G401.6 (cell line): ENCODE results near the gene ALG13.
"Not testable (repeated sequence)": the region's sequence is repeated elsewhere in the genome, so short reads cannot be mapped to it uniquely, and the experiment has no call there.

Experiments
- FAIRE-seq: peaks from 2 replicates; lab custom pipeline; 2012; peaks lifted over from hg19 to GRCh38; lab: Jason Lieb, UNC

ALG13 gene

DNA sequence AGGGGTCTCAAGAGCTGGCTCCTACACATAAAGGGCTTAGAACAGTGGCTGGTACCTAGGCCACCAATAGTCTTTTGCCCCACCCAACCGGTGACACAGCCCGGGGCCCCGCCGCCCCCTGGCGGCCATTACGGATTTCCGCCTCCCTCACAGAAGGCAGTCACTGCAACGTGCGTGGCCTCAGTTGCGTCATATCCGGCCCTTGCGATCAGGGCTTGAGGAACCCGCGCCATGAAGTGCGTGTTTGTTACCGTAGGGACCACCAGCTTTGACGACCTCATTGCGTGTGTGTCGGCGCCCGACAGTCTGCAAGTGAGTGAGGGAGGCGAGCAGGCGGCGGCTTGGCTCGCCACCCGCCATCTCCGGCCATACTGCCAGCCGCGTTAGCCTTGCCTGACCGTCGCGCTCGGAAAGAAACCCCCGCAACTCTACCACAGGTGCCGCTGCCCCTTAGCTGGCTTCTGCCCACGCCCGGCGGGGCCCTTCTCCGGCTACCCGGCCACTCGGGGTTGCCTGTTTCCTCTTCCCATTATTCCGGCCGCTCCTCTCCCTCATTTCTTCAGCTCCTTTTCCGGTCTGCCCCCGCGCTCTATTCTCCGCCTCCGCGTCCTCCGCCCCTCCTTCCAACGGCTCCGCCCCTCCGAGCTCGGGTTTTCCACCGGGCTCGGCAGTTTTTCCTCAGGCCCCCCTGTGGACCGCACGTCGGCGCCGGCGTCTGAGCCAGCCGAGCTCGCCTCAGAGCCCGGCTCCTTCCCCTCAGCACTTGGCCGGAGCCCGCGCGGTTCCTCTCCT is at the start of gene ALG13:
ALG13 (plus strand) TSS at position 183 of the 792 bp plus-strand sequence; CDS start at position 232, 49 bp downstream.
- FAIRE-seq = peak; percentile 70

DNA sequence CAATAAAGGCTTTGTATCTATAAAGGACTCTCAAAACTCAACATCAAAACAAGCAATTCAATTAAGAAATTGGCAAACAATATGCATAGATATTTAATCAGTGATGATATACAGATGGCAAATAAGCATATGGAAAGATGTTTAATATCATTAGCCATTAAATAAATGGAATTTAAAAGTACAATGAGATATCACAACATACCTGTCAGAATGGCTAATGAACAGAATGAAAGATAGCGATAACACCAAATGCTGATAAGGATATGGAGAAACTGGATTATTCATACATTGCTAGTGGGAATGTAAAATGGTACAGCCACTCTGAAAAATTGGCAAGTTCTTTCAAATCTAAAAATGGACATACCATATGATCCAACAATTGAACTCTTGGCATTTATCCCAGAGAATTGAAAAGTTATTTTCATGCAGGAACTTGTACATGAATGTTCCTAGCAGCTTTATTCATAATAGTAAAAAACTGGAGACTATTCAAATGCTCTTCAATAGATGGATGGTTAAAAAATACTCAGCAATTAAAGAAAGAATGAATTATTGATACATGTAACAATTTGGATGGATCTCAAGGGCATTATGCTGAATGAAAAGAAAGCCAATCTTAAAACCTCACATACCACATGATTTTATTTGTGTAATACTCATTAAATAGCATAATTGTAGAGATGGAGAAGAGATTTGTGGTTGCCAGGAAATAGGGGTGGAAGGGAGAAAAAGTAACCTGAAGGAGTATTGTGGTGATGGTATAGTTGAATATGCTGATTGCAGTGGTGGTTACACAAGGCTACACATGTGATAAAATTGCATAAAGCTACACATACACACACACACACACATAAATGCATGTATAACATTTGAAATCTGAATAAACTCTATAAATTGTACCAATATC is 45.9 kb upstream of the ALG13 start:
- FAIRE-seq = no peak

DNA sequence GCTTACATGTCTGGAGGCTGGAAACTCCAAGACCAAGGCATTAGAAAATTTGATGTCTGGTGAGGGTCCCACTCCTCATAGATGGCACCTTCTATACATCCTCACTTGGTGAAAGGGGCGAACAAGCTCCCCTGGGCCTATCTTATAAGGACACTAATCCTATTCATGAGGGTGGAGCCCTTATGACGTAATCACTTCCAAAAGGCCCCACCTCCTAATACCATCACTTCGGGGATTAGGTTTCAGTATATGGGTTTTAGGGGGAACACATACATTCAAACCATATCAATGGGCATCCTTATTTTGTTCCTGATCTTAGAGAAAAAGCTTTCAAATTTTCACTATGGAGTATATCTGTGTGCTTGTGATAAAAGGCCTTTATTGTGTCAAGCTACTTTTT is 39.0 kb upstream of the ALG13 start:
- no peak for FAIRE-seq

DNA sequence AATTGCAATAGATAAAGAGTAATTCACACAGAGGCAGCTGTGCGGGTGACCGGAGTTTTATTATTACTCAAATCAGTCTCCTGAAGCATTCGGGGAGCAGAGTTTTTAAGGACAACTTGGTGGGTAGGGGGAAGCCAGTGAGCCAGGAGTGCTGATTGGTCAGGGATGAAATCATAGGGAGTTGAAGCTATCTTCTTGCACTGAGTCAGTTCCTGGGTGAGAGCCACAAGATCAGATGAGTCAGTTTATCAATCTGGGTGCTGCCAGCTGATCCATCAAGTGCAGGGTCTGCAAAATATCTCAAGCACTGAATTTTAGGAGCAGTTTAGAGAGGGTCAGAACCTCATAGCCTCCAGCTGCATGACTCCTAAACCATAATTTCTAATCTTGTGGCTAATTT is 35.8 kb upstream of the ALG13 start:
- not testable (repeated sequence) for FAIRE-seq

DNA sequence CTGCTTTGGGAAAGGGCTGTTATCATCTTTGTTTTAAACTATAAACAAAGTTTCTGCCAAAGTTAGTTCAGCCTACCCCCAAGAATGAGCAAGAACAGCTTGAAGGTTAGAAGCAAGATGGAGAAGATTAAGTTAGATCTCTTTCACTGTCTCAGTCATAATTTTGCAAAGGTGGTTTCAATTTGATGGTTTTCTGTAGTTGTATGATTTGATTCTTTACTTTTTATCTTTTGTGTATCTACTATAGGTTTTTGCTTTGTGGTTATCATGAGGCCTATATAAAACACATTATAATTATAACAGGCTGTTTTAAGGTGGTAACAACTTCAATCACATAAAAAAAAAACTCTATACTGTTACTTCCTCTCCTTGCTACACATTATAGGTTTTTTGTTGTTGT is 35.4 kb upstream of the ALG13 start:
- no peak for FAIRE-seq

DNA sequence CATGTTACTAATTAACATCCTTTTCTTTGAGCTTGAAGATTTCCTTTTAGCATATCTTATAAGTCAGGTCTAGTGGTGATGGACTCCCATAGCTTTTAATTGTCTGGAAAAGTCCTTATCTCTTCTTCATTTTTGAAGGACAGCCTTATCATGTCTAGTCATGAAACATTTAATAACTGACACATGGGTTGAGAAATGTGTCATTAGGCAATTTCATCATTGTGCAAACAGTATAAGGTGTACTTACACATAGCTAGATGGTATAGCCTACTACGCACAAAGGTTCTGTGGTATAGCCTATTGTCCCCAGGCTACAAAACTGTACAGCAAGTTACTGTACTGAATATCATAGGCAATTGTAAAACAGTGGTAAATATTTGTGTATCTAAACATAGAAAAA is 34.5 kb upstream of the ALG13 start:
- FAIRE-seq = no peak

DNA sequence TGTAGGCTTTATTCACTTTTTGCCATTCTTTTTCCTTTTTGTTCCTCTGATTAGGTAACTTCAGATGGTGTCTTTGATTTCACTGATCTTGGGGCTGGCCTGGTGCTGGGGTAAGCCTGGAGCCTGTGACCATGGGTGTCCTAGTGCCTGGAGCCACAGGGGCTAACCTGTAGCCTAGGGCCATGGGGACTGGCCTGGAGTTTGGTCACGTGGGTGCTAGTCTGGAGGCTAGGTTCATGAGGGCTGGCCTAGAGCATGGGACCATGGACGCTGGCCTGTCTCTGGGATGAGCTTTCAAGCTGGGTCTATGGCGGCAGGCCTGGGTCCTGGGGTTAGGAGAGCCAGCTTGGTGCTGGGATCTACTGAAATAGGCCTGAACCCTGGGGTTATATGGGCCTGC is 32.2 kb upstream of the ALG13 start:
- no peak for FAIRE-seq

DNA sequence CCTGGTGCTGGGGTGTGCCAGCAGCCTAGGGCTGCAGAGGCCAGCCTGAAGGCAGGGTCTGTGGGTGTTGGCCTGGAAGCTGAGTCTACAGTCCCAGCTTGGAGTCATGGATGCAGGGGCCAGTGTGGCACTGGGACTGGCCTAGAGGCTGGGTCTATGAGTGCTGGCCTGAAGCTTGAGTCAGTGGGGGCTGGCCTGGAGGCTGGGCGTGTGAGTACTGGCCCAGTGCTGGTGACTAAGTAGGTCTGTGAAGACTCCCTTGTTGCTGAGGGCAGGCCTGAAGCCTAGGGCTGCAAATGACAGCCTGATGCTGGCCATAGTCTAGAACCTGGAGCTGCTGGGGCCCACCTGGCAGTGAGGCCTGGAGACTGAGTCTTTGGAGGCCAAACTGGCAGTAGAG is 31.3 kb upstream of the ALG13 start:
- FAIRE-seq = no peak

DNA sequence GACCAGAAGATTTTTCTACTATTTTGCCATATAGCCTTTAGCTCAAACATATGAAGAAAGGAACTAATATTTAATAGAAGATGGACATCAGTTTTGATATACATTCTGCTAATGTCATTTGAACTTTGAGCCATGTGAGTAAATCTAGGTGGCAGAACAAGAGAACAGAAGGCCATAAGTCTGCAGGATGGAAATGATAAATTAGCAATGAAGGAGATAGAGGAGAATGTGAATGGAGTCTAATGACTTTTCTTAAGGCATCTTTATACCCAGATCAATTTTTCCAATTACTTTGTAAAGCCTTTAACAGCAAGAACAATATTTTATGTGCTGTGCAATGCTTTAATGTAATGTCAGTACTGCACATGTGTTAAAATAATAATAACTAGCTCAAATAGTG is 30.1 kb upstream of the ALG13 start:
- FAIRE-seq = no peak

DNA sequence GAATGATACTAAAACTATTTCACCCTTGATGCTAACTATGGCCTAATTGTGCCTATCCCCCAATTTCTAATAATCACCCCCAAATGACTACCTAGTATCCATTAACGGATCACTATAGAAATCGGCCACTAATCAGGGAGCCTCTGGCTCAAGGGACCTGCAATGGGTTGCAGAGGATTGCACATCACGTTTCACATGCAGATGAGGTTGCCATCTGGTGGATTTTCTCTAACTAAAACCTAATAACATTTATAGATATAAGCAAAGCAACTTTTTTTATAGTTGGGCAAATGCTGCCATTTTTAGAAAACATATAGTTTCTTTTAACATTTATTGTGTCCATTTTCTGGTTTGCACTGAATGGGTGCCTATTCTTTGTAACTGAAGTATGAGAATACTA is 28.3 kb upstream of the ALG13 start:
- FAIRE-seq = no peak

DNA sequence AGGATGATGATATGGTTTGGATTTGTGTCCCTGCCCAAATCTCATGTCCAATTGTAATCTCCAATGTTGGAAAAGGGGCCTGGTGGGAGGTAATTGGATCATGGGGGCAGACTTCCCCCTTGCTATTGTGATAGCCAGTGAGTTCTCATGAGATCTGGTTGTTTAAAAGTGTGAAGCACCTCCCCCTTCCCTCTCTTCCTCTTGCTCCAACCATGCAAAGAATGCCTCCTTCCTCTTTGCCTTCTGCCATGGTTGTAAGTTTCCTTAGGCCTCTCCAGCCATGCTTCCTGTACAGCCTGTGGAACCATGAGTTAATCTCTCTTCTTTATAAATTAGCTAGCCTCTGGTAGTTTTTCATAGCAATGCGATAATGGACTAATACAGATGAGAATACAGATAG is 19.7 kb upstream of the ALG13 start:
- no peak for FAIRE-seq

DNA sequence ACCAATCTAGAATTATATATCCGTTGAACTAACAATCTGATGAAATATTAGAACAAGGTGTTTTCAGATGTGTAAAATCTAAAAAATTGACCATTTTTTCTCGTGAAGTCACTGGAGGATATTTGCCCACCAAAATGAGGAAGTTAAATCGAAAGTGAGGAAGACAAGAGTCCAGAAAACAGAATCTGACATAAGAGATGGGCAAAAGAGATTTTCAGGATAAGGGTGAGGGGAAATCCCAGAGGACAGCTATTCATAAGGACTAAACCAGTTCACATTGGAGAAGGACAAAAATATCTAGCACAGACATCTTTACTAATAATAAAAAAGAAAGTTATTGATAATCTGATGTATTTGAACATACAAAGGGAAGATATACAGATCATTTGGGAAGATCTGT is 18.7 kb upstream of the ALG13 start:
- FAIRE-seq = no peak

DNA sequence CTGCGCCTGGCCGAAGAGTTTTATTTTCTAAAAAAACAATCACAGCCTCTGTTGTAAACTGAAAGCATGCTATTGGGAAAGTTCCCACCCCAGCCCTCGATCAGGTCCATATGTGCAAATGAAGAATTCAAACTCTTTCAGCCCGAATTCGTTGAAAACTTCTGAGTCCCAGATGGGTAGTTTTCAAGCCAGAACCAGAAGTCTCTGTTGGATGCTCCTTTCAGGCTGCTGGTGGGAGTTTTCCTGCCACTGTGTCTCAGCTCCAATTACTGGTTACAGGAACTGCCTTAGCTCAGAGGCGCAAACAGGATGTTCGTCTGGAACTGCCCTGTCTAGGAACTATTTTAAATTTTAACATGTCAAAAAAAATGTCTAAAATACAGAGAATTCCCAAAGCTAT is 9.3 kb upstream of the ALG13 start:
- FAIRE-seq = no peak

DNA sequence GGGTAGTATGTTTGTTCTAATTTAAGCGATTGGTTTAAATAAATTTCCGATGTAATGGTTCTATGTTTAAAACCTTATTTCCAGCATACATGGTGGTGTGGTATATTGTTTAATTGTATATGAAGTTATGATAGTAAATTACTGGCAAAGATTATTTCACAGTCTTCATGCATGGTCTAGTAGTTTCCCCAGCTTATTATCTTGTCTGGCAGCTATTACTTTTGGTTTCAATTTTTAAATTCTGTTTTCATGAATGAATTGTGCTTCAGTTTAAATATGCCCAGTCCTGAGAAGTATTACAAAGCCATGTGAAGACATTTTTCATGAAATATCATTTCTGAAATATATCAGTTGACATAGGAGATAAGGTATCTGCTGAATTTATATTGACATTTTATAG is 6.3 kb downstream of the ALG13 start:
- FAIRE-seq = no peak

DNA sequence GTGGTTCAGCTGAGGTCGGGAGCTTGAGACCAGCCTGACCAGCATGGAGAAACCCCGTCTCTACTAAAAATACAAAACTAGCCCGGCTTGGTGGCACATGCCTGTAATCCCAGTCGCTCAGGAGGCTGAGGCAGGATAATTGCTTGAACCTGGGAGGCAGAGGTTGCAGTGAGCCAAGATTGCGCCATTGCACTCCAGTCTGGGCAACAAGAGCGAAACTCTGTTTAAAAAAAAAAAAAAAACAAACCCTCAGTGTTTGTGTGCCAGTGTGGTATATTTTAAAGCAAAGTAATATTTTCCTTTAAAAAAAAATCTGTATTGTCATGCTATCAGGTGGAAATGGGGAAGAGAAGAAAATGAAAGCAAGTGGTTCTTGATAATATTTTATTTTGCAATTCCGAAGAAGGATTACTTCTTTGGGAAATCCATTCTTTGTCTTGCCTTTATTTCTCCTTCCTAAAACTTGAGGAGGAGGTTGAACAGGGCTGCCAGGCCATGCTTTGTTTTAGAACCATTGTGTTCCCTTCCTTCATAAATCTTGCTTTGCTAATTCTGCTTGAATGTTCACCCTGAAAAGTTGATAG is 14.4 kb downstream of the ALG13 start:
- no peak for FAIRE-seq

DNA sequence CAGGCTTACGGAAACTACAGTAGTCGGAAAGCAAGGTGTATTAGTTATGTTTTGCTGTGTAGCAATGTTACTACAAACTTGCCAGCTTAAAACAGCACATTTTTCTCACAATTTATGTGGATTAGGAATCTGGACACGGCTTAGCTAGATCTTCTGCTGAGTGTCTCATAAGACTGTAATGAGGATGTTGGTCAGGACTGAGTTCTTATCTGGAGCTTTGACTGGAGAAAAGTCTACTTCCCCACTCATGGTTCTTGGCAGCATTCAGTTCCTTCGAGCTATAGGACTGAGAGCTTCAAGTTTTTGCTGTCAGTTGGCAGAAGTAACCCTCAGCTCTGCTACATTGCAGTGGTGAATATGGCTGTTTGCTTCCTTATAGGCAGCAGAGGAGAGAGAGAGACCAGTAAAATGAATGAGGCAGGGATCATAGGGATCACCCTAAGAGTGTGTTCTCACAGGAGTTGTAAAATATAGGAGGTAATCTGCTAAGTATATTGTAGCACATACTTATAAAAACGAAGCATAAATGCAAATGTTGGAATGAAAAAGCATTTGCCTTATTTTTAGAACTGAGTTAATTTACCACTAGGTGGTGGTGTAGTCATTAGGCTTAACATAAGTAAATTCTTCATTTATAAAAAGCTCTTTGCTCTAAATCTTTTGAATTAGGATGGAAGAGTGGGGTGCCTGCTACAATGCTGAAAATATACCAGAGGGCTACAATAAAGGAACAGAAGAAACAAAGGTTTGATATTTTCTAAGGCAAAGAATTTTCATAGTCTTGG is 38.6 kb downstream of the ALG13 start:
- no peak for FAIRE-seq

DNA sequence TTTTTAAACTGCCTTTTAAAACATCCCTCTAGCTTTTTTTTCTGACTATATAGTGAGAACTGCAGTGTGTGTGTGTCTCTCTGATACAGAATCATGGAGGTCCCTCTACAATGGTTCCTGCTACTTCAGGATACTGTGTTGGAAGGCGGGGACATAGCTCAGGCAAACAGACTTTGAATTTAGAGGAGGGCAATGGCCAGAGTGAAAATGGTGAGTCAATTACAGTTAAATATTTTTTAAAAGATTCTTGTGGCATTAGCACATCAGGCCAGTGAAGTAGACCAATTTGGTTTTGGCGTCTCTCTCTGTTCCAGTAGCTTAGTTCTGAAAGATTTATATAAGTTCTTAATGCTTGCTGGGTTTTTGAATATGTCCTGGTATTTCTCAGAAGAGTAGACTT is 47.1 kb downstream of the ALG13 start:
- no peak for FAIRE-seq

DNA sequence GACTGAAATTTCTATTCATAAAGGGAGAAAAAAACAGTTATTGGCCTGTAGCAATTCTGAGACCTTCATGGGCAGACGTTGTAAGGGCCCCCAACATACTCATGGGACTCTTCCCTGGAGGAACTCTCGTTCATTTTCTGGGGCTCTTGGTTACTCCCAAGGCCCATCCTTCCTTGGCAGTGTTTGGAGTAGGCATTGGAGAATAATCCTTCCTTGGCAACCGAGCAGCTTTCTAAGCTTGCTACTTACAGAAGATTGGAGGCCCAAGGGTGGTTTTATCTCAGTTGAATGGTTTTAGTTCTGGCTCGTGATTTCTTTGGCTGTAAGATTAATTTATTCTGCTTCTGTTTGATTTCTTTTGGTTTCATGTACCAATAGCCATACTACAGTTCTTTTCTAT is 50.4 kb downstream of the ALG13 start:
- no peak for FAIRE-seq

DNA sequence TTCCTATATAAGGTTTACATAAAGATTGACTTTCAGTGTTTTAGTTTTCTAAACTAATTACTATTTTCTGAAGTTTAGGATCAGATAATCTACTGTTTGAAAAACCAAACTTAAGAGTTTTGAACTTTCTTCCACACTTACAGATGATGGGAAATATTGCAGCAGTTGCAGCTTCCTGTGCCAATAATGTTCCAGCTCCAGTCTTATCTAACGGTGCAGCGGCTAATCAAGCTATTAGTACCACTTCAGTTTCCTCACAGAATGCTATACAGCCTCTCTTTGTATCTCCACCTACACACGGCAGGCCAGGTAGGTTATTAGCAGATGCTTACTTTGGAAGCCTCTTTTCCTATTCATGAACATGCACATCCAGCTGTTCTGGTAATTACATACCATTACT is 55.6 kb downstream of the ALG13 start:
- no peak for FAIRE-seq

DNA sequence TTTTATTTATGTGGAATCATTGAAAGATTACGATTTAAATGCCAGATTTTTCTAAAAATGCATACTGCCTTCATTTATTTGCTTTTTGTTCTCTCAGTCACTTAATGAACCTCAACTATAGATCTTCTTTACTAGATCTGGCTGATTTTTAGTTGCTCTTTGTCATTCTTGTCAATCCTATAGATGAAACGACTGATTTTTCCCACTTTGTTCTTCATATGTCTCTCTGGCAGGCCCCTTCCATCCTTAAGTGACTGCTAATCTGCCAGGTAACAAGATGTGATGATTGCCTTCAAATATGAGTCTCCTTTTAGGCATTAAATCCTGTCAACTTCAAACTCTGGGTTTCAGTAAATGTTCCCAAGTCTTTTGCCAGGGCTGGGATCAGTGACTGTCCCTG is 61.0 kb downstream of the ALG13 start:
- FAIRE-seq = no peak

DNA sequence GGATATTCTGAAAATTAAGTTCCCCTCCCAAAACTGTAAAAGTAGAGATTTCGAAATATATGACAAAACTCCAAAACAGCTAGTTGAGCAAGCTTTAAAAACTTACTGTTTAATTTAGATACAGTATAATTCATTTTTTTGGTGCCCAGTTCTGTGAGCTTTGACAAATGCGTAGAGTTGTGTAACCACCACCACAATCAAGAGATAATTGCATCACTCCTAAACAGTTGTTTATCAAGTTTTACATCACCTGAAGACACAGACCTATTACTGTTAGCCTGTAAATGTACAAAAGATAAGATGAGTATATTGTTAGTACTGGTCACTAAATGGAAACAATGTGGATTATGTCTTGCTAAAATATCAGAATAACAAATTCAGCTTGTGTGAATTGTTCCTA is 62.3 kb downstream of the ALG13 start:
- no peak for FAIRE-seq

DNA sequence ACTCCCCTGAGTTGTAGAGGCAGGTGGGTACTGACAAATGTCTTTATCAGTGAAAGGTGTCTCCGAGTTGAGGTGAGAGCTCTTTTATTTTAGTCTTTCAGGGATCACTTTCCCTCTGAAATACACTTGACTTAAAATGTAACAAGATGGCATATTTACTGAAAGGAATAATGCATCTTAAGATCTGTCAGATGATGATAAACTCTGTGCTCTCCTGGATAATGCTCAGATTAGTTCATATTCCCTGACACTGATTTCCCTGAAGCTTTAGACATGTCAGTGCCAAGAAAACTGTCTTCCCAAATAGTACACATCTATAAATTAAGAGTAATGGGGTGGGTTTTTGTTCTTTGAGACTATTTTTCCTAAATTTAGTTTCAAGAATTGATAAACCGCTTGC is 75.5 kb downstream of the ALG13 start:
- FAIRE-seq = no peak
